ENCODE results near the gene TRAPPC8. TPM values are rescaled to one million over a fixed set of nuclear protein-coding genes. Genes with fewer than 3 reads are reported as not detected.
A peak's percentile ranks its signal among the peaks of the same experiment; 100 is the strongest.

Gene TRAPPC8
- total and polyA plus RNA-seq, 10 of the 15 experiments (the other 5 are each of a cell fraction or from before 2014, with no cell fraction given), result 13.0 to 75.4 (median 24.8) TPM

DNA sequence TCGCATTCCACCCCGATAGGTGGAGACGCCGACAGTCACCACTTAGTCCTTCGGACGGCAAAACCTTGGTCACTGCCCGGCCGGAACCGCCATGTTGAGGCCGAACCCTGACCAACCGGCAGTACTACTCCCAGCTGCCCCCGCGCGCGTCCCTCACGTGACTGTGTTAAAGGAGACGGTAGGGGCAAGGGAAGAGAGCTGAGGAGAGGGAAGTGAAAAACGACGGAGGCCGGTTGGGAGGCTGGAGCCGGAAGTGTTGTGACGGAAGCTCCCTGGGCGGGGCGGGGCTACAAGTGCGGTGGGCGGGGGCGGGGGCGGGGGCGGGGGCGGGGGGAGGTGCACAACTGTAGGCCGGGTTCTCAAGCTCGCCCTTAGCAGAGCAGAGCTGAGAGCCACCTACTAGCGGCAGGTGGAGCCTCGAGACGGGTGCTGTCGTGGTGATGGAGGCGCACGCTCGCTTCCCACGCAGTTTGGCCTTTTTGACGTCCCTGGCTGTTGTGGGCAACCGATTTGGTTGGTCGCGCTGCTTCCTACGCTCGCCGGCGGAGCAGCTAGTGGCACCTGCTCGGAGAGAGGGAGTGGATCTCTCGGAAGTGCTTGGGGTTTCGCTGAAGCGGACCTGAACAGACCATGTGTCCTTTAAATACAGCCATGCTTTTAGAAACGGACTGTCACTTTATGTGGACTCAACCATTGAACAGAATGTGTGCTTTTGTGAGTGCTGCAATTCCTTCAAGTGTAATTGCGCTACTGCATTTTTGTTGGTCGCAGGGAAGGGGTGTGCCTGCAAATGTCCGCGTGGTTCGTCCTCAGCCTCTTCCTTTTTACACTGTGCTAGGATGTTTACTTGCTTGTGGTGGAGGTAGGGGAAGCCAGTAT lies at the start of gene TRAPPC8 (continued):
- no peak for TF ChIP-seq MTA2 (IDR thresholded peaks at IDR 0.05; ENCODE audit: low read depth)
- TF ChIP-seq HCFC1 (IDR thresholded peaks at IDR 0.05; ENCODE audit: low read length), result peak; percentile 68
- peak; percentile 54; the same call in 1 of the 2 replicates for TF ChIP-seq NFYB (IDR thresholded peaks at IDR 0.05; ENCODE audit: insufficient read depth, low read depth, low read length)
- TF ChIP-seq KLF5 (IDR thresholded peaks at IDR 0.05; ENCODE audit: partially characterized antibody), result peak; percentile 35
- no peak for TF ChIP-seq ZZZ3 (IDR thresholded peaks at IDR 0.05; ENCODE audit: control insufficient read depth, insufficient read length, low read depth)
- TF ChIP-seq RCOR1 (conservative IDR thresholded peaks at IDR 0.05; ENCODE audit: low read depth, low read length), result no peak
- TF ChIP-seq, protein P1, sequence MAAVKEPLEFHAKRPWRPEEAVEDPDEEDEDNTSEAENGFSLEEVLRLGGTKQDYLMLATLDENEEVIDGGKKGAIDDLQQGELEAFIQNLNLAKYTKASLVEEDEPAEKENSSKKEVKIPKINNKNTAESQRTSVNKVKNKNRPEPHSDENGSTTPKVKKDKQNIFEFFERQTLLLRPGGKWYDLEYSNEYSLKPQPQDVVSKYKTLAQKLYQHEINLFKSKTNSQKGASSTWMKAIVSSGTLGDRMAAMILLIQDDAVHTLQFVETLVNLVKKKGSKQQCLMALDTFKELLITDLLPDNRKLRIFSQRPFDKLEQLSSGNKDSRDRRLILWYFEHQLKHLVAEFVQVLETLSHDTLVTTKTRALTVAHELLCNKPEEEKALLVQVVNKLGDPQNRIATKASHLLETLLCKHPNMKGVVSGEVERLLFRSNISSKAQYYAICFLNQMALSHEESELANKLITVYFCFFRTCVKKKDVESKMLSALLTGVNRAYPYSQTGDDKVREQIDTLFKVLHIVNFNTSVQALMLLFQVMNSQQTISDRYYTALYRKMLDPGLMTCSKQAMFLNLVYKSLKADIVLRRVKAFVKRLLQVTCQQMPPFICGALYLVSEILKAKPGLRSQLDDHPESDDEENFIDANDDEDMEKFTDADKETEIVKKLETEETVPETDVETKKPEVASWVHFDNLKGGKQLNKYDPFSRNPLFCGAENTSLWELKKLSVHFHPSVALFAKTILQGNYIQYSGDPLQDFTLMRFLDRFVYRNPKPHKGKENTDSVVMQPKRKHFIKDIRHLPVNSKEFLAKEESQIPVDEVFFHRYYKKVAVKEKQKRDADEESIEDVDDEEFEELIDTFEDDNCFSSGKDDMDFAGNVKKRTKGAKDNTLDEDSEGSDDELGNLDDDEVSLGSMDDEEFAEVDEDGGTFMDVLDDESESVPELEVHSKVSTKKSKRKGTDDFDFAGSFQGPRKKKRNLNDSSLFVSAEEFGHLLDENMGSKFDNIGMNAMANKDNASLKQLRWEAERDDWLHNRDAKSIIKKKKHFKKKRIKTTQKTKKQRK (IDR thresholded peaks at IDR 0.05; ENCODE audit: low read depth, low read length), result no peak
- no peak for TF ChIP-seq FOXM1 (IDR thresholded peaks at IDR 0.05; ENCODE audit: low read depth, low read length)
- TF ChIP-seq ZNF622 (IDR thresholded peaks at IDR 0.05), result no peak
- no peak for TF ChIP-seq CBFB (IDR thresholded peaks at IDR 0.05; ENCODE audit: low read depth)
- no peak; the same call in 1 of the 2 replicates for TF ChIP-seq MTA3 (IDR thresholded peaks at IDR 0.05; ENCODE audit: borderline replicate concordance, low read length)
- no peak for TF ChIP-seq NRF1 (conservative IDR thresholded peaks at IDR 0.05; ENCODE audit: low read depth, low read length)
- TF ChIP-seq PAX5 (IDR thresholded peaks at IDR 0.05; ENCODE audit: borderline replicate concordance, low read depth, low read length), result peak; percentile 65; the same call in 1 of the 2 replicates
- peak; percentile 69 for TF ChIP-seq CREM (IDR thresholded peaks at IDR 0.05; ENCODE audit: low read depth)
- TF ChIP-seq NFYA (IDR thresholded peaks at IDR 0.05; ENCODE audit: borderline replicate concordance, low read depth, low read length), result no peak
- no peak for TF ChIP-seq ZNF24 (IDR thresholded peaks at IDR 0.05)
- no peak; the same call in 1 of the 2 replicates for TF ChIP-seq ASH2L (IDR thresholded peaks at IDR 0.05; ENCODE audit: borderline replicate concordance, low read depth)
- TF ChIP-seq, protein P2, sequence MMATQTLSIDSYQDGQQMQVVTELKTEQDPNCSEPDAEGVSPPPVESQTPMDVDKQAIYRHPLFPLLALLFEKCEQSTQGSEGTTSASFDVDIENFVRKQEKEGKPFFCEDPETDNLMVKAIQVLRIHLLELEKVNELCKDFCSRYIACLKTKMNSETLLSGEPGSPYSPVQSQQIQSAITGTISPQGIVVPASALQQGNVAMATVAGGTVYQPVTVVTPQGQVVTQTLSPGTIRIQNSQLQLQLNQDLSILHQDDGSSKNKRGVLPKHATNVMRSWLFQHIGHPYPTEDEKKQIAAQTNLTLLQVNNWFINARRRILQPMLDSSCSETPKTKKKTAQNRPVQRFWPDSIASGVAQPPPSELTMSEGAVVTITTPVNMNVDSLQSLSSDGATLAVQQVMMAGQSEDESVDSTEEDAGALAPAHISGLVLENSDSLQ (IDR thresholded peaks at IDR 0.05), result peak; percentile 46
- TF ChIP-seq RFX5 (IDR thresholded peaks at IDR 0.05; ENCODE audit: low read depth, low read length), result no peak
- TF ChIP-seq EGR1 (IDR thresholded peaks at IDR 0.05; ENCODE audit: borderline replicate concordance in 1 of 2, low read depth in 2 of 2, low read length in 2 of 2), result peak; percentile 25 to 89
- TF ChIP-seq, protein P3, sequence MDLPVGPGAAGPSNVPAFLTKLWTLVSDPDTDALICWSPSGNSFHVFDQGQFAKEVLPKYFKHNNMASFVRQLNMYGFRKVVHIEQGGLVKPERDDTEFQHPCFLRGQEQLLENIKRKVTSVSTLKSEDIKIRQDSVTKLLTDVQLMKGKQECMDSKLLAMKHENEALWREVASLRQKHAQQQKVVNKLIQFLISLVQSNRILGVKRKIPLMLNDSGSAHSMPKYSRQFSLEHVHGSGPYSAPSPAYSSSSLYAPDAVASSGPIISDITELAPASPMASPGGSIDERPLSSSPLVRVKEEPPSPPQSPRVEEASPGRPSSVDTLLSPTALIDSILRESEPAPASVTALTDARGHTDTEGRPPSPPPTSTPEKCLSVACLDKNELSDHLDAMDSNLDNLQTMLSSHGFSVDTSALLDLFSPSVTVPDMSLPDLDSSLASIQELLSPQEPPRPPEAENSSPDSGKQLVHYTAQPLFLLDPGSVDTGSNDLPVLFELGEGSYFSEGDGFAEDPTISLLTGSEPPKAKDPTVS (IDR thresholded peaks at IDR 0.05; ENCODE audit: low read depth, low read length), result no peak
- TF ChIP-seq, protein P4, sequence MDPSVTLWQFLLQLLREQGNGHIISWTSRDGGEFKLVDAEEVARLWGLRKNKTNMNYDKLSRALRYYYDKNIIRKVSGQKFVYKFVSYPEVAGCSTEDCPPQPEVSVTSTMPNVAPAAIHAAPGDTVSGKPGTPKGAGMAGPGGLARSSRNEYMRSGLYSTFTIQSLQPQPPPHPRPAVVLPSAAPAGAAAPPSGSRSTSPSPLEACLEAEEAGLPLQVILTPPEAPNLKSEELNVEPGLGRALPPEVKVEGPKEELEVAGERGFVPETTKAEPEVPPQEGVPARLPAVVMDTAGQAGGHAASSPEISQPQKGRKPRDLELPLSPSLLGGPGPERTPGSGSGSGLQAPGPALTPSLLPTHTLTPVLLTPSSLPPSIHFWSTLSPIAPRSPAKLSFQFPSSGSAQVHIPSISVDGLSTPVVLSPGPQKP (IDR thresholded peaks at IDR 0.05; ENCODE audit: low read depth, low read length), result peak; percentile 79; the same call in 1 of the 2 replicates
- TF ChIP-seq GABPA (IDR thresholded peaks at IDR 0.05; ENCODE audit: low read depth), result peak; percentile 74
- TF ChIP-seq NR2C2 (IDR thresholded peaks at IDR 0.05; ENCODE audit: borderline replicate concordance, control insufficient read depth, insufficient read length, low read depth), result no peak
